PC-9 (cell line): Measurements from ENCODE around the gene IL17C.

Source experiments
- CTCF ChIP-seq: fragments of 200-600 bp; sonication (generic); conservative IDR thresholded peaks from 2 replicates; pipeline ENCODE4 v1.6.1; 2017; ENCODE audit warnings: mixed run types, antibody characterized with exemption, mild to moderate bottlenecking, moderate library complexity
- EZH2 ChIP-seq: fragments of 200-600 bp; sonication (generic); IDR thresholded peaks from 2 replicates; pipeline ENCODE4 v1.8.0; 2017; ENCODE audit warnings: antibody characterized with exemption, low read depth

GRCh38 chr16:88626646-88627045 is 11.7 kb upstream of the IL17C start:
- TF ChIP-seq CTCF (no peak), EZH2 (no peak)
